PC-3 (cell line): ENCODE measurements around the gene VTN.

Experiments used
- EZH2 ChIP-seq: fragments of 300-600 bp; sonication (generic); IDR thresholded peaks from one replicate; pipeline ENCODE4 v1.6.1; 2017; ENCODE audit warnings: antibody characterized with exemption, mild to moderate bottlenecking, low read length; ENCODE audit not compliant: unreplicated experiment
- EZH2phosphoT487 ChIP-seq: fragments of 300-600 bp; sonication (generic); IDR thresholded peaks from 2 replicates; pipeline ENCODE4 v1.6.1; 2018; ENCODE audit warnings: mild to moderate bottlenecking, antibody characterized with exemption, low read length, borderline replicate concordance
- TF ChIP-seq, protein P1 (sequence below): fragments of 300-600 bp; sonication (generic); conservative IDR thresholded peaks from 2 replicates; pipeline ENCODE4 v1.5.1; 2017; ENCODE audit warnings: antibody characterized with exemption, low read depth, mild to moderate bottlenecking, low read length

- TF ChIP-seq EZH2phosphoT487 (no peak), EZH2 (no peak)
- TF ChIP-seq, protein P1, sequence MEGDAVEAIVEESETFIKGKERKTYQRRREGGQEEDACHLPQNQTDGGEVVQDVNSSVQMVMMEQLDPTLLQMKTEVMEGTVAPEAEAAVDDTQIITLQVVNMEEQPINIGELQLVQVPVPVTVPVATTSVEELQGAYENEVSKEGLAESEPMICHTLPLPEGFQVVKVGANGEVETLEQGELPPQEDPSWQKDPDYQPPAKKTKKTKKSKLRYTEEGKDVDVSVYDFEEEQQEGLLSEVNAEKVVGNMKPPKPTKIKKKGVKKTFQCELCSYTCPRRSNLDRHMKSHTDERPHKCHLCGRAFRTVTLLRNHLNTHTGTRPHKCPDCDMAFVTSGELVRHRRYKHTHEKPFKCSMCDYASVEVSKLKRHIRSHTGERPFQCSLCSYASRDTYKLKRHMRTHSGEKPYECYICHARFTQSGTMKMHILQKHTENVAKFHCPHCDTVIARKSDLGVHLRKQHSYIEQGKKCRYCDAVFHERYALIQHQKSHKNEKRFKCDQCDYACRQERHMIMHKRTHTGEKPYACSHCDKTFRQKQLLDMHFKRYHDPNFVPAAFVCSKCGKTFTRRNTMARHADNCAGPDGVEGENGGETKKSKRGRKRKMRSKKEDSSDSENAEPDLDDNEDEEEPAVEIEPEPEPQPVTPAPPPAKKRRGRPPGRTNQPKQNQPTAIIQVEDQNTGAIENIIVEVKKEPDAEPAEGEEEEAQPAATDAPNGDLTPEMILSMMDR = no peak
Measured at GRCh38 chr17:28344435-28344901, 25.6 kb downstream of the VTN start.
